ENCODE results near the gene LYRM9.
A peak's percentile ranks its signal among the peaks of the same experiment; 100 is the strongest.

Gene LYRM9

GRCh38 chr17:27907976-27908558 lies 14.9 kb upstream of the LYRM9 start:
- Histone ChIP-seq H3K4ac (ENCODE audit: low read depth, low read length) (no peak overlapping the region), H4K12ac (ENCODE audit: low read depth, low read length) (no peak overlapping the region), H3K27me3 (ENCODE audit: insufficient read depth, low read length) (no peaks in the 10 kb centered on the region), H3K79me2 (ENCODE audit: control insufficient read depth, insufficient read depth, low read length, poor library complexity) (no peaks in the 10 kb centered on the region), H3K27ac (ENCODE audit: low read depth, low read length) (no peak overlapping the region), H3K23ac (ENCODE audit: low read length) (no peak overlapping the region), H3K4me3 (ENCODE audit: low read depth, low read length) (no peak overlapping the region), H3K9me3 (ENCODE audit: insufficient read depth, low read depth, low read length) (no peaks in the 10 kb centered on the region), H3K9ac (ENCODE audit: low read length) (no peak overlapping the region), H3K4me2 (ENCODE audit: low read length) (no peak overlapping the region), H4K8ac (ENCODE audit: low read depth, low read length) (no peak overlapping the region), H2BK5ac (ENCODE audit: low read depth, low read length, poor library complexity) (no peak overlapping the region), H2BK120ac (ENCODE audit: insufficient read depth, low read length, poor library complexity) (no peak overlapping the region), H4K91ac (ENCODE audit: low read depth, low read length) (no peak overlapping the region), H3K14ac (ENCODE audit: low read length) (no peak overlapping the region), H2AFZ (ENCODE audit: insufficient read depth, low read length, poor library complexity) (no peak overlapping the region), H3K36me3 (ENCODE audit: control insufficient read depth in 1 of 2, insufficient read depth in 2 of 2, low read length in 2 of 2) (no peaks in the 10 kb centered on the region), H2BK12ac (ENCODE audit: low read length) (no peak overlapping the region), H2AK5ac (ENCODE audit: low read length) (no peak overlapping the region), H3K79me1 (ENCODE audit: low read length) (no peaks in the 10 kb centered on the region), H3K4me1 (ENCODE audit: control insufficient read depth in 1 of 2, insufficient read depth in 2 of 2, low read length in 2 of 2) (no peaks in the 10 kb centered on the region), H3K18ac (ENCODE audit: low read length) (no peak overlapping the region)
- WGBS (ENCODE audit: extremely low coverage, insufficient coverage, insufficient read length), result no CpG with 5 or more reads among the region's 4 CpGs
- DNase-seq, result no peak

DNA sequence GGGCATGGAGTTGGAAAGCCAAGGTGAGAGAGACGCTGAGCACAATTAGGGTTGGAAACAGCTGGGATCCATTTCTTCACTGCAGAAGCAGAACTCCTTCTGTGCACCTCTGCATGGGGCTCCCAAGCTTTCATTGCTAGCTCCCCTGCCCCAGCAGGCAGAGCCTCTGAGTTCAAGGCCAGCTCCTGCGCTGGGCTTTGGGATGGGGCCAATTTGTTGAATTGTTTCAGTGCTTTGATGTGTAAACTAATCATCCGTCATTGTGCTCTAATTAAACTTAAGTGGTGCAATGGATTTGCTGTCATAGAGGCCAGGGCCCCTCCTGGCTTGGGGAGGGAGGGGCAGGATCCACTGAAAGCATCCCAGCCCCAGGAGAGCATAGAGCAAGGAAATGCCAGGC lies 13.5 kb upstream of the LYRM9 start:
- Histone ChIP-seq H2AFZ (ENCODE audit: insufficient read depth, low read length, poor library complexity) (no peak overlapping the region), H4K91ac (ENCODE audit: low read depth, low read length) (no peak overlapping the region), H3K23ac (ENCODE audit: low read length) (no peak overlapping the region), H3K9me3 (ENCODE audit: insufficient read depth, low read depth, low read length) (no peaks in the 10 kb centered on the region), H3K4me1 (ENCODE audit: control insufficient read depth in 1 of 2, insufficient read depth in 2 of 2, low read length in 2 of 2) (no peaks in the 10 kb centered on the region), H3K4me3 (ENCODE audit: low read depth, low read length) (no peak overlapping the region), H4K12ac (ENCODE audit: low read depth, low read length) (no peak overlapping the region), H3K4ac (ENCODE audit: low read depth, low read length) (no peak overlapping the region), H3K14ac (ENCODE audit: low read length) (no peak overlapping the region), H2AK5ac (ENCODE audit: low read length) (no peak overlapping the region), H3K9ac (ENCODE audit: low read length) (no peak overlapping the region), H3K27ac (ENCODE audit: low read depth, low read length) (no peak overlapping the region), H4K8ac (ENCODE audit: low read depth, low read length) (no peak overlapping the region), H3K4me2 (ENCODE audit: low read length) (no peak overlapping the region), H3K27me3 (ENCODE audit: insufficient read depth, low read length) (no peaks in the 10 kb centered on the region), H3K18ac (ENCODE audit: low read length) (no peak overlapping the region), H2BK120ac (ENCODE audit: insufficient read depth, low read length, poor library complexity) (no peak overlapping the region), H2BK12ac (ENCODE audit: low read length) (no peak overlapping the region), H3K36me3 (ENCODE audit: control insufficient read depth in 1 of 2, insufficient read depth in 2 of 2, low read length in 2 of 2) (no peaks in the 10 kb centered on the region), H3K79me2 (ENCODE audit: control insufficient read depth, insufficient read depth, low read length, poor library complexity) (no peaks in the 10 kb centered on the region), H3K79me1 (ENCODE audit: low read length) (no peaks in the 10 kb centered on the region), H2BK5ac (ENCODE audit: low read depth, low read length, poor library complexity) (no peak overlapping the region)
- WGBS (ENCODE audit: extremely low coverage, insufficient coverage, insufficient read length), result no CpG with 5 or more reads among the region's 3 CpGs
- no peak for DNase-seq

GRCh38 chr17:27906226-27906580 lies 13.0 kb upstream of the LYRM9 start:
- Histone ChIP-seq H3K14ac (ENCODE audit: low read length) (no peak overlapping the region), H3K9ac (ENCODE audit: low read length) (no peak overlapping the region), H3K27ac (ENCODE audit: low read depth, low read length) (no peak overlapping the region), H3K18ac (ENCODE audit: low read length) (no peak overlapping the region), H3K4me2 (ENCODE audit: low read length) (no peak overlapping the region), H3K36me3 (ENCODE audit: control insufficient read depth in 1 of 2, insufficient read depth in 2 of 2, low read length in 2 of 2) (no peaks in the 10 kb centered on the region), H2BK5ac (ENCODE audit: low read depth, low read length, poor library complexity) (no peak overlapping the region), H3K27me3 (ENCODE audit: insufficient read depth, low read length) (no peaks in the 10 kb centered on the region), H3K4me3 (ENCODE audit: low read depth, low read length) (no peak overlapping the region), H2BK12ac (ENCODE audit: low read length) (no peak overlapping the region), H3K4ac (ENCODE audit: low read depth, low read length) (no peak overlapping the region), H4K12ac (ENCODE audit: low read depth, low read length) (no peak overlapping the region), H2AK5ac (ENCODE audit: low read length) (no peak overlapping the region), H2BK120ac (ENCODE audit: insufficient read depth, low read length, poor library complexity) (no peak overlapping the region), H3K79me2 (ENCODE audit: control insufficient read depth, insufficient read depth, low read length, poor library complexity) (no peaks in the 10 kb centered on the region), H3K79me1 (ENCODE audit: low read length) (no peaks in the 10 kb centered on the region), H2AFZ (ENCODE audit: insufficient read depth, low read length, poor library complexity) (no peak overlapping the region), H3K23ac (ENCODE audit: low read length) (no peak overlapping the region), H4K91ac (ENCODE audit: low read depth, low read length) (no peak overlapping the region), H3K9me3 (ENCODE audit: insufficient read depth, low read depth, low read length) (no peaks in the 10 kb centered on the region), H3K4me1 (ENCODE audit: control insufficient read depth in 1 of 2, insufficient read depth in 2 of 2, low read length in 2 of 2) (no peaks in the 10 kb centered on the region), H4K8ac (ENCODE audit: low read depth, low read length) (no peak overlapping the region)
- no peak for DNase-seq

DNA sequence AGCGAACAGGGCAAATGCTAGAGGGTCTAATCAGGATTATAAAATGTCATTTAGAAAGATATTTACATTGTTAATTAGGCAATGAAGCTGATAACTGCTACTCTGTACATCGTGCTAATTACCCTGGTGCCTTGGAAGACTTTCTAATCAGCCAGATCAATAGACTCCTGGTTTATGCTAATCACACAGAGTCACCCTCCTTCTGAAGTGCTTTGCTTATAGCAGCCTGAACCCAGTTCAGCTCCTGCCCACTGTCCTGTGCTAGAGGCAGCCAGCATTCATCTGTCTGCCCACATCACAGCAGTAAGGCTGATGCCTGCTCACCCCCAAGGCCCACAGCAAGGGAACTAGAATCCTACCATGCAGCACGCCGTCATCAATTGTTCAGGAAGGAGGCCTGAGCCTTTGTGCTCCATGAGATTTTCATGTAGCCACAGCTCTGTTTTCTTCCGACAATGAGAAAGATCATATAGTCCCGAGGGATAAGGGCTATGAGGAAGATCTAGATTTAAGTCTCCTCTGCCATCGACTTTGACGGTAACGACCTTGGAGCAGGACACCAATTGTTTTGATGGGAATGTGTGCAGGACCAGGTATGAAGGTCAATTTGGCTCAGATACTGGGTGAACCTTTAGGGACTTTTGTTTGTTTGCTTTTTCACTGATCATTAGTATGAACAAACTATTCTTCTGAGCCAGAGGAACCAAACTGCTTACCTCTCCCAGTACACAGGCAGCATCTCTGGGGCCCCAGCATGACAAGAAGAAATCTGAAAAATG lies 12.5 kb upstream of the LYRM9 start:
- DNase-seq, result no peak
- H3K14ac ChIP-seq (ENCODE audit: low read length), result no peak overlapping the region
- no peak overlapping the region for H4K91ac ChIP-seq (ENCODE audit: low read depth, low read length)
- no peaks in the 10 kb centered on the region for H3K9me3 ChIP-seq (ENCODE audit: insufficient read depth, low read depth, low read length)
- no peak overlapping the region for H3K18ac ChIP-seq (ENCODE audit: low read length)
- H3K27me3 ChIP-seq (ENCODE audit: insufficient read depth, low read length), result no peaks in the 10 kb centered on the region
- no peaks in the 10 kb centered on the region for H3K4me1 ChIP-seq (ENCODE audit: control insufficient read depth in 1 of 2, insufficient read depth in 2 of 2, low read length in 2 of 2)
- peak overlapping the region; percentile 63 for H3K23ac ChIP-seq (ENCODE audit: low read length)
- WGBS (ENCODE audit: extremely low coverage, insufficient coverage, insufficient read length), result no CpG with 5 or more reads among the region's 9 CpGs
- H3K79me2 ChIP-seq (ENCODE audit: control insufficient read depth, insufficient read depth, low read length, poor library complexity), result no peaks in the 10 kb centered on the region
- H3K4me2 ChIP-seq (ENCODE audit: low read length), result no peak overlapping the region
- H3K4me3 ChIP-seq (ENCODE audit: low read depth, low read length), result no peak overlapping the region
- no peaks in the 10 kb centered on the region for H3K36me3 ChIP-seq (ENCODE audit: control insufficient read depth in 1 of 2, insufficient read depth in 2 of 2, low read length in 2 of 2)
- H2BK5ac ChIP-seq (ENCODE audit: low read depth, low read length, poor library complexity), result no peak overlapping the region
- H3K9ac ChIP-seq (ENCODE audit: low read length), result peak overlapping the region; percentile 53
- H3K27ac ChIP-seq (ENCODE audit: low read depth, low read length), result no peak overlapping the region
- H2AK5ac ChIP-seq (ENCODE audit: low read length), result no peak overlapping the region
- H3K4ac ChIP-seq (ENCODE audit: low read depth, low read length), result no peak overlapping the region
- H2AFZ ChIP-seq (ENCODE audit: insufficient read depth, low read length, poor library complexity), result peak overlapping the region; percentile 1
- H2BK12ac ChIP-seq (ENCODE audit: low read length), result no peak overlapping the region
- H2BK120ac ChIP-seq (ENCODE audit: insufficient read depth, low read length, poor library complexity), result no peak overlapping the region
- H4K12ac ChIP-seq (ENCODE audit: low read depth, low read length), result no peak overlapping the region
- H3K79me1 ChIP-seq (ENCODE audit: low read length), result no peaks in the 10 kb centered on the region
- H4K8ac ChIP-seq (ENCODE audit: low read depth, low read length), result no peak overlapping the region
